ENCODE data around the gene SYNGR4.

- TF ChIP-seq, protein P1, sequence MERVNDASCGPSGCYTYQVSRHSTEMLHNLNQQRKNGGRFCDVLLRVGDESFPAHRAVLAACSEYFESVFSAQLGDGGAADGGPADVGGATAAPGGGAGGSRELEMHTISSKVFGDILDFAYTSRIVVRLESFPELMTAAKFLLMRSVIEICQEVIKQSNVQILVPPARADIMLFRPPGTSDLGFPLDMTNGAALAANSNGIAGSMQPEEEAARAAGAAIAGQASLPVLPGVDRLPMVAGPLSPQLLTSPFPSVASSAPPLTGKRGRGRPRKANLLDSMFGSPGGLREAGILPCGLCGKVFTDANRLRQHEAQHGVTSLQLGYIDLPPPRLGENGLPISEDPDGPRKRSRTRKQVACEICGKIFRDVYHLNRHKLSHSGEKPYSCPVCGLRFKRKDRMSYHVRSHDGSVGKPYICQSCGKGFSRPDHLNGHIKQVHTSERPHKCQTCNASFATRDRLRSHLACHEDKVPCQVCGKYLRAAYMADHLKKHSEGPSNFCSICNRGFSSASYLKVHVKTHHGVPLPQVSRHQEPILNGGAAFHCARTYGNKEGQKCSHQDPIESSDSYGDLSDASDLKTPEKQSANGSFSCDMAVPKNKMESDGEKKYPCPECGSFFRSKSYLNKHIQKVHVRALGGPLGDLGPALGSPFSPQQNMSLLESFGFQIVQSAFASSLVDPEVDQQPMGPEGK (CRISPR knock-in tag; IDR thresholded peaks at IDR 0.05; ENCODE audit: borderline replicate concordance) = no peak
- no peak for TF ChIP-seq TOX (CRISPR knock-in tag; IDR thresholded peaks at IDR 0.05; ENCODE audit: borderline replicate concordance)
- TF ChIP-seq ESRRG (CRISPR knock-in tag; IDR thresholded peaks at IDR 0.05) = no peak
- no peak for TF ChIP-seq ZFP30 (CRISPR knock-in tag; IDR thresholded peaks at IDR 0.05)
- no peak for TF ChIP-seq SNAI2 (CRISPR knock-in tag; IDR thresholded peaks at IDR 0.05)
Observed at GRCh38 chr19:48373567-48373966, 9.4 kb downstream of the SYNGR4 start.

Data from SK-N-SH treated with all-trans-retinoic acid at 6 μM for 48 hours (cell line).